Smooth muscle cell of the coronary artery (primary cell): ENCODE measurements around the gene FXR2. TPM values are rescaled to one million over a fixed set of nuclear protein-coding genes. Genes with fewer than 3 reads are reported as not detected.

Source experiments
- total RNA-seq: library from RNA; depleted of rRNA; stranded (reverse); fragments of >200 nt; gene quantifications from 2 replicates; pipeline ENCODE4 v1.2.3, GENCODE V29; 2014; ENCODE audit warnings: low replicate concordance

Gene FXR2
- 24.0 and 58.9 TPM in 2 replicates for total RNA-seq

DNA sequence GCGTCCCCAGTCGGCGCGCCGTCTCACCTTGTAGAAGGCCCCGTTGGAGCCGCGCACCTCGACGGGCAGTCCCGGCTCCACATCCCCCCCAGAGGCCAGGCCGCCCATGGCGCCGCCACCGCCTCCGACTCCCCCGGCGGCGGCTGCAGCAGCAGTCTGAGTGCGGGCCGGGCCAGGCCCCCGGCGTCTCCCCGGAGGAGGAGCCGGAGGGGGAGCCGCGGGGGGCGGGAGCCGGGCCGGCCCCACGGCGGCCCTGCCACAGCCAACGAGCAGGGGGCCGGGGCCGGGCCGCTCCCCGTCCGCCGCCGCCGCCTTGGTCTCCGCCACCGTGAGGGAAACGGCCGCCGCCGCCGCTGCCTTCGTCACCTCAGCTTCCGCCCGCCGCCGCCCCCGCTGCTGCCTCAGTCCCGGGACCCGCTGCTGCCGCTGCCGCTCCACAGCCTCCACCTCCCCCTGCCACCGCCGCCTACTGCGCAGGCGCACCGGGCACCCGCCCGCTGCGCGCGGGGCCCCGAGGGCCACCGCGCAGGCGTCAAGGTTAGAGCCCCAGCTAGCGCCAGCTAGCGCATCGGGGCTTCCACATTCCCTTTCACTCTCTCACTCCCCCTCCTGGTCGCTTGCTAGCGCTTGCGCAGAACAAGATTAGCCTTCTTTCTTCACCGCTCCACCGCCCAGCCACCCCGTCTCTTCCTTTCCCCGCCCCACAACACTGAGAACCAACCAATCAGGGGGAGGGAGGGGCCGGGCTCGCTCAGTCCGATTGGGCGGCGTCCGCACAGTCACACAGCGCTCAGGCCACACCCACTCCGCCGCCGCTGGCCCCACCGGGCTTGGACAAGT is at the start of gene FXR2:
FXR2 (minus strand) TSS at position 473 of the 840 bp plus-strand sequence; CDS start at position 108, 365 bp downstream.

DNA sequence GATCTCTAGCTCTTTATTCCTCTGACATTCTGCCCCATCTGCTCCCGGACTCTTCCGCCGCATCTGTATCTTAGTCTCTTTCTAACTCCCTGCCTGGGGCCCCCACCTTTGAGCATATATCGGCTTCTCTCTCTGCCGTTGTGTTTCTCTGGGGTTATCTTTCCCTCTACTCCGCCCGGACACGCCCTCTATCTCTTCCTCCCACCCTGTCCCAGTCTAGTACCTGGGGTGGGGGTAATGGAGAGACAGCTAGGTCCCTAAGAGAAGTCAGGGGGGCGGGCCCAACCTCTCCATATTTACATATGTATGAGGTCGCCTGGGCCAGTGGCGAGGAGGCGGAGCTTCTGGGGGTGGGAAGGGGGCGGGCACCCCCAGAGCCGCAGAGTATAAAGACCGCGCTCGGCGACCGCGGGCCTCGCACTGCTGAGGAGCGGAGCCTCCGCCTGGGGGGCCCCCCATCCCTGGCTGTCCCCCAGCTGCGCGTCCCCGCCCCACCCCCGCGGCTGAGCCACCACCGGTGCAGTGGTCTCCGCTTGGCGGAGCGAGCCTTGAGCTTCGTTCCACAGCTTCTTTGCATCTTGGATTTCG is 35.9 kb upstream of the FXR2 start, which contains the start of gene ATP1B2:
ATP1B2 (plus strand) TSS at position 418 of the 588 bp plus-strand sequence. CDS start 593 bp downstream, outside the sequence.

DNA sequence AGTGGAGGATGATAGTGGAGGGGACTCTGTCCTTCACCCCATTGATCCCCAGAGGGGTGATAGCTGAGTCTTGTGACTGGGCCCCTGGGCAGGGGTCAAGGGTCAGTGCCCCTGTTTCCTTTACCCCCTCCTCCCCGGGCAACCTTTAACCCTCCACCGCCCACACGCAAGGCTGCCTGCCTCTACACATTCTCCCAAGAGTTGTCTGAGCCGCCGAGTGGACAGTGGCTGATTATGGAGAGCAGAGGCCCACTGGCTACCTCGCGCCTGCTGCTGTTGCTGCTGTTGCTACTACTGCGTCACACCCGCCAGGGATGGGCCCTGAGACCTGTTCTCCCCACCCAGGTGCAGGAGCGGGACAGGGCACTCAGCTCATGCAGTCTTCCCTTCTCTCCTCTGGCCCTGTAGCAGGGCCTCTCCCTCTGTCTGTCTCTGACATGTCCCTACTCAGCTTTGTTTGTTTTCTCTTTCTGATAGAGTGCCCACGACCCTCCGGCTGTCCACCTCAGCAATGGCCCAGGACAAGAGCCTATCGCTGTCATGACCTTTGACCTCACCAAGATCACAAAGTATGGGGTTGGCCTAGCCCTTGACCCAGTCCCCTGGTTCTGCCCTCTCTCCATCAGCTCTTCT is 15.4 kb upstream of the FXR2 start, which contains the start of gene SHBG:
SHBG (plus strand) TSS at position 197 of the 633 bp plus-strand sequence; CDS start at position 235, 38 bp downstream.

DNA sequence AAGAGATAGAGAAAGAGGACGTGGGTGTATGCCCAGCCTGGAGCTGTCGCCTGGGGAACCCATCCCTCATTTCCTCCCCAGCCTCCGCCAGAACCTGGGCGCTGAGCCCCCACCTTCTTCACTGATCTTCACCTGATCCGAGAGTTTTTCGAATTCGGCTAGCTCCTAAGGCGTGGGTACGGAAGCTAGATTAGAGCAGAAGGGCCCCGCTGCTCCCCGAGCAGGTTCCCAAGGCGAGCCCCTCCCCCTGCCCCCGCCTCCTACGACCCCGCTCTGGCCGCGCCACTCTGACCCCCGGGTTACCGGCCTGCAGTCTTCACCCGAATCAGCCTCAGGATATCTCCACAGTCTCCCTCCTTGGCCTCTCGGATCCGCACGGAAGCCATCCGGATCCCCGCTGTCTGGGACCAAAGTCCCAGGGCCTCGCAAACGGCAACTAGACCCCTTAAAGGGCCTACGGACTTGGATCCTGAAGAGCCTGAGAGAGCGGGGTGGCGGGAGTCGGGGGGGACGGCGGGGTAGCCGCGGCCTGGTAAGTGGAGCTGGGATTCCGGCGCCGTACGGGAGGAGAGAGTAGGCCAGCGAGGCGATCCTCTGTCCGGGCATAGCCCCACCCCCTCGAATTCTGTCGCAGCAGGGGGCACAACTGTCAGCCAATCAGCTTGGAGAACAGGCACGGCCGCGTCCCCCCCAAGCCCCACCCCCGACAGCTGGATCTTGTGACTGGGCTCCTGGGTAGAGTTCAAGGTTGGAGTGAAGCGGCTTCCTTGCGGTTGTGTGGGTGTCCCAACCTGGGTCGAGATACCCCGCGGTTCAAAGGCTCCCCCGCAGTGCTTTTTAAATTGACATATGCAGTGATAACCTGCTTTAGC is 12.8 kb upstream of the FXR2 start, which contains the start of gene SAT2:
SAT2 (minus strand) TSS at position 572 of the 872 bp plus-strand sequence; CDS start at position 386, 186 bp downstream.

DNA sequence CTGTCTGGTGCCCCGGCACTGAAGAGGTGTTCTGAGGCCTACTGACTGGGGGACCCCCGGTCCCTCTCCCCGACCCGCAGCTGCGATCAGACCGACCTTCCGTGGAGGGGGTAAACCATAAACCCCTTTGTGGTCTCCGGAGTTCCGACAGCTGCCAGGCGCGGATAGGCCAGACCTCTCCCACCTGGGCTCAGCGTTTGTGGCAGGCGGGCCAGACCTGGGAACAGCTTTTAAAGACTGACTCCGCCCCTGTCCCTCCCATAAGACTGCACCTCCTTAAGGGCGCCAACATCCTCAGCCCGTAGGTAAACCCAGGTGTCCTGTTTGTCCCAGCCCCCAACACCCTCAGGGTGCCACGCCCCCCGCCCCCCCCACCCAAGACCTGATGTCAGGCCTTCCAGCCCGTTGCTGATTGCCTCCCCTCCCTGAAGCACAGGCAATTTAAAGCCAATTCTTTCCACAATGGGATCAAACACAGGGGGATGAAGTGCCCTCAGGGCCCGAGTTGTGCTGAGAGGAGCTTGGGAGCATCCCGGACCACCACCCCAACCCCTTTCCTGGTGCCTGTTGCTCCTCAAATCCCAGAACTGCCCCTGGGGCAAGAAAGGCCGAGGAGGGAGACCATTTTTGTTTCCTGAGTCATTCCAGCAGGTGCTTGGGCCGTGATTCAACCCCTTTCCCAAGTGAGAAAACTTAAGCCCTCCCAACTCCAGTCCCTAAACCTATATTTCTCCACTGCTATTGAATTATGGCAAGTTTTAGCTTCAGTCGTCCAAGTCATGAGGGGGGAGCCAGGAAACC is 24.6 kb downstream of the FXR2 start, which contains the start of gene SOX15:
SOX15 (minus strand) TSS at position 204 of the 801 bp plus-strand sequence. CDS start 418 bp downstream, outside the sequence.

DNA sequence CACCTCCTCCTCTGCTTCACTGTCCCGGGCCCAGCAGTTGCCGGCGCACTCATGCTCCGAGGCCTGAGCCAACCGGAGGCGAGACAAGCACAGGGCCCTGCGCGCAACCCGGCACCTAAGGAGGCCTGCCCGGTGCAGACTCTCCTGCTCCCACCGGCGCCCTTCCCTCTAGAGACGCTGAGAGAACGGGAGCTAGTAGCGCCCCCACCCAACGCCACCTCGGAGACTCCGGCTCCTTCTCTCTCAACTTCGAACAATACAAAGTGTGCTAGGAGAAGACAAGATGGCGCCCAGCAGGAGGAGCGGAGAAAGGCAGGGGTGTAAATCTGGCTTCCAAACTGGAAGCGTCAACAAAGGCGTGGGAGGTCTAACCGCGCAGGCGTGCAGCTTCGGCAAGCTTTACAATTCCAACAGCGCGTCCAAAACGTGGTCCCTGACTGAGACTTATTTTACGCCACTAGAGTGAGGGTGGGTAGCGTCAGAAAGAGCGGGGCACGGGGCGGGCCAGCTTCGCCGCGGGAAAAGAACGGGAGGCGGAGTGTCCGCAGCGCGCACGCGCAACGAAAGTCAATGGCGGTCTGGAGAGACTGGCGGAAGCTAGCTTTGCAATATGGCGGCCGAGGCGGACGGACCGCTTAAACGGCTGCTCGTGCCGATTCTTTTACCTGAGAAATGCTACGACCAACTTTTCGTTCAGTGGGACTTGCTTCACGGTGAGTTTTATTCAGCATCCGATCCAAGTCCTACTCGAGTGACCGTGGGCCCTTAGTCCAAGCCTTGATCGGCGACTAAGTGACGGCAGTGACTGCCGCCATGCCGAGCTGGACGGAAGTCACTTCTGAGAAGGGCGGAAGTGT is 31.2 kb downstream of the FXR2 start, which contains the start of gene MPDU1:
MPDU1 (plus strand) TSS at position 600 of the 857 bp plus-strand sequence; CDS start at position 611, 11 bp downstream.

DNA sequence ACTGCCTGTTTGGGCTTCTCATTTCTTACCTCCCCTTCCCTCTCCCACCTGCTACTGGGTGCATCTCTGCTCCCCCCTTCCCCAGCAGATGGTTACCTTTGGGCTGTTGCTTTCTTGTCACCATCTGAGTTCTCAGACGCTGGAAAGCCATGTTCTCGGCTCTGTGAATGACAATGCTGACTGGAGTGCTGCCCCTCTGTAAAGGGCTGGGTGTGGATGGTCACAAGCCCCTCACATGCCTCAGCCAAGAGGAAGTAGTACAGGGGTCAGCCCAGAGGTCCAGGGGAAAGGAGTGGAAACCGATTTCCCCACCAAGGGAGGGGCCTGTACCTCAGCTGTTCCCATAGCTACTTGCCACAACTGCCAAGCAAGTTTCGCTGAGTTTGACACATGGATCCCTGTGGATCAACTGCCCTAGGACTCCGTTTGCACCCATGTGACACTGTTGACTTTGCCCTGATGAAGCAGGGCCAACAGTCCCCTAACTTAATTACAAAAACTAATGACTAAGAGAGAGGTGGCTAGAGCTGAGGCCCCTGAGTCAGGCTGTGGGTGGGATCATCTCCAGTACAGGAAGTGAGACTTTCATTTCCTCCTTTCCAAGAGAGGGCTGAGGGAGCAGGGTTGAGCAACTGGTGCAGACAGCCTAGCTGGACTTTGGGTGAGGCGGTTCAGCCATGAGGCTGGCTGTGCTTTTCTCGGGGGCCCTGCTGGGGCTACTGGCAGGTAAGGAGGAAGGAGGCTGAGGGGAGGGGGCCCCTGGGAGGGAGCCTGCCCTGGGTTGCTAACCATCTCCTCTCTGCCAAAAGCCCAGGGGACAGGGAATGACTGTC is 35.5 kb downstream of the FXR2 start, which contains the start of gene CD68:
CD68 (plus strand) TSS at position 638 of the 833 bp plus-strand sequence; CDS start at position 678, 40 bp downstream.

DNA sequence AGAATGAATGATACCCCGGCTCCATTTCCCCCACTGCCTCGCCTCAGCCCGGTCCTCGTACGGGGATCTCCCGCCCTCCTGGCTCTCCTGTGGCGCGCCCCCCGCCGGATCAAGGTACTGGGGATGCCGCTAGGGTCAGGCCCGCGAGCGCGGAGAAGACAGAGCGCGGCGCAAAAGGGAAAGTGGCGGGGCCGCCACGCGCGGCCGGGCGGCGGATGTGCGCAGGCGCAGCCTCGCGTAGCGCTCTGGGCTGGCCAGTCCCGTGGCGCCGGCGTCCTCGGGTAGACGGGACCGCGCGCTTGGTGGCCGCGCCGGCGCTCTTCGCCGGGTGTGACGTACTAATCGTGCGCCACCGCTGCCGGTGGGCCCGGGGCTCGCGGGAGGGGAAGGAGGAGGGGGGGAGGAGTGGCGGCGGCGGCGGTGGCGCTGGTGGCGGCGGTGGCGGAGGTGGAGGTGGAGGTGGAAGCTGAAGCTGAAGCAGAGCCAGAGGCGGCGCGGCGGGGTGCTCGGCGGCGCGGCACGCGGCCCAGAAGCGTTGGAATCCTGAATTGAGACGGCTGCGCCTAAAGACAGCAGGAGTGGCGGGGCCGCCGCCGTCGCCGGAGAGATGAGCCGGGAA is 53.0 kb downstream of the FXR2 start, which contains the start of gene SENP3:
SENP3 (plus strand) TSS at position 331 of the 619 bp plus-strand sequence. CDS start 1,158 bp downstream, outside the sequence.

DNA sequence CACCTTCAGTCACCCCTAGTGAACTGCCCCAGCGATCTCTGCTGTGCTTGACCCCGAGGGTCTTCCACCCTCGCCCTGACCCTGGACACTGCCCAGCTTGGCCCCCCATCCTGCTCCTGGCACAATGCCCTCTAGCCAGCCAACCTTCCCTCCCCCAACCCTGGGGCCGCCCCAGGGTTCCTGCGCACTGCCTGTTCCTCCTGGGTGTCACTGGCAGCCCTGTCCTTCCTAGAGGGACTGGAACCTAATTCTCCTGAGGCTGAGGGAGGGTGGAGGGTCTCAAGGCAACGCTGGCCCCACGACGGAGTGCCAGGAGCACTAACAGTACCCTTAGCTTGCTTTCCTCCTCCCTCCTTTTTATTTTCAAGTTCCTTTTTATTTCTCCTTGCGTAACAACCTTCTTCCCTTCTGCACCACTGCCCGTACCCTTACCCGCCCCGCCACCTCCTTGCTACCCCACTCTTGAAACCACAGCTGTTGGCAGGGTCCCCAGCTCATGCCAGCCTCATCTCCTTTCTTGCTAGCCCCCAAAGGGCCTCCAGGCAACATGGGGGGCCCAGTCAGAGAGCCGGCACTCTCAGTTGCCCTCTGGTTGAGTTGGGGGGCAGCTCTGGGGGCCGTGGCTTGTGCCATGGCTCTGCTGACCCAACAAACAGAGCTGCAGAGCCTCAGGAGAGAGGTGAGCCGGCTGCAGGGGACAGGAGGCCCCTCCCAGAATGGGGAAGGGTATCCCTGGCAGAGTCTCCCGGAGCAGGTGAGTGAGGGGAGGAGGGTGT is 56.0 kb downstream of the FXR2 start, which contains the start of gene TNFSF13:
TNFSF13 (plus strand) TSS at position 207 of the 776 bp plus-strand sequence; CDS start at position 497, 290 bp downstream.

DNA sequence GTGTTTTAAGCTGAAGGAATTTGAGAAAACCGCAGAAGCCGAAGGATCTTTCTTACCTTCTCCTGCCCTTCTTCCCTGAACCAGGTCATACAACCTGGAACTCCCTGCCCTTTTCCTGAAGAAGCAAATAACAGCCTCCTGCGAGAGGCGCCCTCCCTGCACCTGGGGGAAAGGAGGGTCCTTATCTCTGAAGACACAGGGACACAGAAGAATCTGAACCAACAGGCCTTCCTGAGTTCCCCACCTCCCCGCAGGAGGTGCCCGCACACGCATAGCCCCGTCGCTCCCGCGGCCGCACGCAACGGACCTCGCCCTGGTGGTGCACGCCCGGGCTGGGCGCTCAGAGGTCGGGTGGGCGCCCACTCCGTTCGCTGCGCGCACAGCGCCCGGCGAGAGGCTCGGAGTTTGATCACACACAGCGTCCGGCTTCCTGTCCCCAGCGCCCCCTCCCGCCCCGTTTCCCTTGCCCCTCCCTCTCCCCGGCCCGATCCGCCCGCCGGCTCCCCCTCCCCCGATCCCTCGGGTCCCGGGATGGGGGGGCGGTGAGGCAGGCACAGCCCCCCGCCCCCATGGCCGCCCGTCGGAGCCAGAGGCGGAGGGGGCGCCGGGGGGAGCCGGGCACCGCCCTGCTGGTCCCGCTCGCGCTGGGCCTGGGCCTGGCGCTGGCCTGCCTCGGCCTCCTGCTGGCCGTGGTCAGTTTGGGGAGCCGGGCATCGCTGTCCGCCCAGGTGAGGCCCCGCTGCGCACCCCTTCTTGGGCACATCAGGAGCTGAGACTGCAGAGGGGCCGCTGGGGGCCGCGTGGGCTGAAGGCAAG is 65.9 kb downstream of the FXR2 start, which contains the start of gene TNFSF12:
TNFSF12 (plus strand) TSS at position 474 of the 816 bp plus-strand sequence; CDS start at position 570, 96 bp downstream.

Other genes starting within 250 kb of the FXR2 start
- gene TNK1, start 233.8 kb downstream of the FXR2 start, total RNA-seq: 0.08 and 0.35 TPM in 2 replicates
- gene PLSCR3, start 220.4 kb downstream of the FXR2 start, total RNA-seq: 8.5 and 23.2 TPM in 2 replicates
- gene TMEM256, start 210.8 kb downstream of the FXR2 start, total RNA-seq: 42.7 and 135 TPM in 2 replicates
- 3.7 and 5.0 TPM in 2 replicates for gene NLGN2, start 207.1 kb downstream of the FXR2 start, total RNA-seq
- not detected in 2 replicates for gene SPEM1, start 194.6 kb downstream of the FXR2 start, total RNA-seq
- not detected in 2 replicates for gene SPEM2, start 189.3 kb downstream of the FXR2 start, total RNA-seq
- gene SPEM3, start 186.0 kb downstream of the FXR2 start, total RNA-seq: not detected in 2 replicates
- 0.94 and 4.4 TPM in 2 replicates for gene TMEM102, start 179.5 kb downstream of the FXR2 start, total RNA-seq
- gene FGF11, start 175.4 kb downstream of the FXR2 start, total RNA-seq: 2.6 and 5.4 TPM in 2 replicates
- gene CHRNB1, start 169.8 kb downstream of the FXR2 start, total RNA-seq: 7.1 and 9.6 TPM in 2 replicates
- gene ZBTB4, start 135.3 kb downstream of the FXR2 start, total RNA-seq: 9.2 and 9.8 TPM in 2 replicates
- gene SLC35G6, start 133.5 kb downstream of the FXR2 start, total RNA-seq: not detected in 2 replicates
- 62.8 and 87.6 TPM in 2 replicates for gene POLR2A, start 130.5 kb downstream of the FXR2 start, total RNA-seq
- gene TNFSF12, start 65.8 kb downstream of the FXR2 start, total RNA-seq: 3.9 TPM in 2 replicates
- 0.59 and 1.1 TPM in 2 replicates for gene TNFSF13, start 56.1 kb downstream of the FXR2 start, total RNA-seq
- gene SENP3, start 53.0 kb downstream of the FXR2 start, total RNA-seq: 45.4 and 76.6 TPM in 2 replicates
- 4.7 and 22.3 TPM in 2 replicates for gene CD68, start 35.3 kb downstream of the FXR2 start, total RNA-seq
- 48.6 and 59.0 TPM in 2 replicates for gene MPDU1, start 31.0 kb downstream of the FXR2 start, total RNA-seq
- 0.23 TPM in 1 of 2 replicates, not detected in the other for gene SOX15, start 24.8 kb downstream of the FXR2 start, total RNA-seq
- gene SAT2, start 12.9 kb upstream of the FXR2 start, total RNA-seq: 39.1 and 56.6 TPM in 2 replicates
- gene SHBG, start 15.2 kb upstream of the FXR2 start, total RNA-seq: 0.23 and 1.2 TPM in 2 replicates
- gene ATP1B2, start 36.0 kb upstream of the FXR2 start, total RNA-seq: not detected in 2 replicates
- 14.3 and 23.0 TPM in 2 replicates for gene TP53, start 72.6 kb upstream of the FXR2 start, total RNA-seq
- gene WRAP53, start 73.6 kb upstream of the FXR2 start, total RNA-seq: 2.6 and 4.6 TPM in 2 replicates
- 0.47 and 1.4 TPM in 2 replicates for gene EFNB3, start 90.3 kb upstream of the FXR2 start, total RNA-seq
- 0.15 and 0.35 TPM in 2 replicates for gene DNAH2, start 102.8 kb upstream of the FXR2 start, total RNA-seq
- gene KDM6B, start 219.3 kb upstream of the FXR2 start, total RNA-seq: 3.8 and 4.0 TPM in 2 replicates
- 0.23 TPM in 2 replicates for gene TMEM88, start 240.2 kb upstream of the FXR2 start, total RNA-seq
- gene NAA38, start 242.7 kb upstream of the FXR2 start, total RNA-seq: 145 and 157 TPM in 2 replicates
- 7.5 and 8.3 TPM in 2 replicates for gene CYB5D1, start 243.1 kb upstream of the FXR2 start, total RNA-seq